H9 (cell line): ENCODE data around the gene ANKRD29. TPM values are rescaled to one million over a fixed set of nuclear protein-coding genes. Genes with fewer than 3 reads are reported as not detected.

Source experiments
- DNase-seq: peaks from one replicate; pipeline ENCODE4 v3.0.0-alpha.2; 2017
- H2AFZ ChIP-seq: one replicate; pipeline ENCODE4 v1.6.1; 2013; ENCODE audit warnings: mild to moderate bottlenecking, low read length, control low read depth, moderate library complexity
- H2AK5ac ChIP-seq: 2 replicates; pipeline ENCODE4 v1.6.1; 2013; ENCODE audit warnings: low read length, control low read depth, mixed read lengths; ENCODE audit not compliant: insufficient read length
- H2BK120ac ChIP-seq: one replicate; pipeline ENCODE4 v1.6.1; 2013; ENCODE audit warnings: low read depth, mild to moderate bottlenecking, low read length, control low read depth, inconsistent platforms; ENCODE audit not compliant: poor library complexity, severe bottlenecking
- H2BK12ac ChIP-seq: 2 replicates; pipeline ENCODE4 v1.6.1; 2013; ENCODE audit warnings: low read length, control low read depth, mixed read lengths, low read depth; ENCODE audit not compliant: insufficient read length
- H2BK15ac ChIP-seq: 2 replicates; pipeline ENCODE4 v1.6.1; 2013; ENCODE audit warnings: low read depth, low read length, control low read depth
- H2BK20ac ChIP-seq: one replicate; pipeline ENCODE4 v1.6.1; 2013; ENCODE audit warnings: low read depth, mild to moderate bottlenecking, low read length, control low read depth, inconsistent platforms; ENCODE audit not compliant: poor library complexity, severe bottlenecking
- H2BK5ac ChIP-seq: 2 replicates; pipeline ENCODE4 v1.6.1; 2013; ENCODE audit warnings: low read length, control low read depth, mixed read lengths; ENCODE audit not compliant: insufficient read length
- H3K14ac ChIP-seq: 2 replicates; pipeline ENCODE4 v1.6.1; 2013; ENCODE audit warnings: low read length, control low read depth; ENCODE audit not compliant: insufficient read depth
- H3K18ac ChIP-seq: 2 replicates; pipeline ENCODE4 v1.6.1; 2013; ENCODE audit warnings: low read depth, mild to moderate bottlenecking, mixed read lengths, low read length, control low read depth; ENCODE audit not compliant: insufficient read length
- H3K23ac ChIP-seq: 2 replicates; pipeline ENCODE4 v1.6.1; 2013; ENCODE audit warnings: low read length, control low read depth, mixed read lengths, low read depth; ENCODE audit not compliant: insufficient read length
- H3K23me2 ChIP-seq: 2 replicates; pipeline ENCODE4 v1.6.1; 2013; ENCODE audit warnings: low read depth, mild to moderate bottlenecking, mixed read lengths, low read length, control low read depth; ENCODE audit not compliant: insufficient read length, poor library complexity, severe bottlenecking
- H3K27ac ChIP-seq: 2 replicates; pipeline ENCODE4 v1.5.1; 2013; ENCODE audit warnings: low read length, control low read depth, mixed read lengths, low read depth; ENCODE audit not compliant: insufficient read length
- H3K27me3 ChIP-seq: 2 replicates; pipeline ENCODE4 v1.6.1; 2013; ENCODE audit warnings: low read length, control low read depth, inconsistent platforms; ENCODE audit not compliant: insufficient read depth
- H3K4ac ChIP-seq: 2 replicates; pipeline ENCODE4 v1.6.1; 2013; ENCODE audit warnings: low read depth, mild to moderate bottlenecking, control low read depth, inconsistent platforms, low read length, moderate library complexity
- H3K4me1 ChIP-seq: 2 replicates; pipeline ENCODE4 v1.6.1; 2013; ENCODE audit warnings: low read length, control low read depth, inconsistent platforms; ENCODE audit not compliant: insufficient read depth
- H3K4me2 ChIP-seq: 2 replicates; pipeline ENCODE4 v1.6.1; 2013; ENCODE audit warnings: low read length, control low read depth, mixed read lengths; ENCODE audit not compliant: insufficient read length, insufficient read depth
- H3K56ac ChIP-seq: 2 replicates; pipeline ENCODE4 v1.6.1; 2013; ENCODE audit warnings: low read depth, mild to moderate bottlenecking, mixed read lengths, low read length, control low read depth; ENCODE audit not compliant: insufficient read length
- H3K79me1 ChIP-seq: 2 replicates; pipeline ENCODE4 v1.6.1; 2013; ENCODE audit warnings: low read depth, mild to moderate bottlenecking, moderate library complexity, low read length, control low read depth, inconsistent platforms; ENCODE audit not compliant: insufficient read depth, poor library complexity, severe bottlenecking
- H3K79me2 ChIP-seq: 2 replicates; pipeline ENCODE4 v1.6.1; 2013; ENCODE audit warnings: low read length, control low read depth, inconsistent platforms; ENCODE audit not compliant: insufficient read depth
- H3K9ac ChIP-seq: 2 replicates; pipeline ENCODE4 v1.6.1; 2013; ENCODE audit warnings: low read length, control low read depth, mixed read lengths; ENCODE audit not compliant: insufficient read length; ENCODE audit errors: extremely low read depth
- H3K9me3 ChIP-seq: one replicate; pipeline ENCODE4 v1.6.1; 2013; ENCODE audit warnings: low read depth, low read length, inconsistent platforms; ENCODE audit not compliant: control insufficient read depth
- H3T11ph ChIP-seq: one replicate; pipeline ENCODE4 v1.6.1; 2013; ENCODE audit warnings: mild to moderate bottlenecking, low read length, control low read depth, inconsistent platforms
- H4K20me1 ChIP-seq: one replicate; pipeline ENCODE4 v1.6.1; 2013; ENCODE audit not compliant: control insufficient read depth, insufficient read length, insufficient read depth
- H4K5ac ChIP-seq: 2 replicates; pipeline ENCODE4 v1.6.1; 2013; ENCODE audit warnings: low read depth, mild to moderate bottlenecking, mixed read lengths, low read length, control low read depth; ENCODE audit not compliant: insufficient read length
- H4K8ac ChIP-seq: replicated peaks from 2 replicates; pipeline ENCODE4 v1.6.1; 2013; ENCODE audit warnings: low read length, control low read depth, mixed read lengths, low read depth; ENCODE audit not compliant: insufficient read length
- H4K91ac ChIP-seq: 2 replicates; pipeline ENCODE4 v1.6.1; 2013; ENCODE audit warnings: low read depth, mild to moderate bottlenecking, moderate library complexity, mixed read lengths, low read length, control low read depth; ENCODE audit not compliant: insufficient read length
- H3K27ac Mint-ChIP-seq, 3 experiments: 2 replicates in 2 of 3; 3 replicates in 1 of 3; pipeline ENCODE4 v1.8.0; 2020 to 2021; ENCODE audit warnings: mixed read lengths in 3 of 3, mild to moderate bottlenecking in 1 of 3, moderate library complexity in 1 of 3
- H3K27me3 Mint-ChIP-seq: 2 replicates; pipeline ENCODE4 v1.8.0; 2021; ENCODE audit warnings: low read depth, mild to moderate bottlenecking, moderate library complexity, mixed read lengths
- H3K36me3 Mint-ChIP-seq, 3 experiments: 2 replicates in 2 of 3; 3 replicates in 1 of 3; pipeline ENCODE4 v1.8.0; 2020 to 2021; ENCODE audit warnings: low read depth in 3 of 3, mixed read lengths in 3 of 3; ENCODE audit not compliant: insufficient read depth in 1 of 3
- H3K4me1 Mint-ChIP-seq, 2 experiments: 2 replicates each; pipeline ENCODE4 v1.8.0; 2020; ENCODE audit warnings: mixed read lengths in 2 of 2
- H3K4me3 Mint-ChIP-seq, 2 experiments: 2 replicates in 1 of 2; 3 replicates in 1 of 2; pipeline ENCODE4 v1.8.0; 2020 to 2021; ENCODE audit warnings: mild to moderate bottlenecking in 2 of 2, mixed read lengths in 2 of 2, moderate library complexity in 1 of 2
- H3K9me3 Mint-ChIP-seq, 2 experiments: 2 replicates in 1 of 2; 3 replicates in 1 of 2; pipeline ENCODE4 v1.8.0; 2020; ENCODE audit warnings: mild to moderate bottlenecking in 2 of 2, mixed read lengths in 2 of 2, moderate library complexity in 1 of 2
- CTCF ChIP-seq: fragments of 200-600 bp; sonication (generic); conservative IDR thresholded peaks from 3 replicates; pipeline ENCODE4 v1.8.0; 2021; ENCODE audit warnings: antibody characterized with exemption, mild to moderate bottlenecking
- WGBS: extraction: QIAGEN DNeasy Blood & Tissue Kit; methylation state at CpG from one replicate; pipeline ENCODE4 v1.1.7; 2013; ENCODE audit warnings: missing lambda C conversion rate, low lambda C conversion rate, mixed read lengths; ENCODE audit not compliant: insufficient read length; ENCODE audit errors: extremely low coverage; 5-methylcytosine and 5-hydroxymethylcytosine counted together
- total RNA-seq: library from RNA; stranded (reverse); gene quantifications from 2 replicates; pipeline ENCODE4 v1.2.1, GENCODE V29; 2021

Gene ANKRD29
- total RNA-seq, 1 experiment from 2014 or later: 2.1 TPM

GRCh38 chr18:23575309-23575651 lies 87.4 kb downstream of the ANKRD29 start:
- H2AK5ac ChIP-seq: no peak overlapping the region
- WGBS: no CpG with 5 or more reads among the region's 7 CpGs
- H3K4me3 Mint-ChIP-seq: no peak overlapping the region
- no peak overlapping the region for H3K14ac ChIP-seq
- peak overlapping the region in 1 of 3 experiments; percentile 76; a peak in 1 of 7 replicates for H3K27ac Mint-ChIP-seq
- H4K91ac ChIP-seq: no peak overlapping the region
- H3K27ac ChIP-seq: no peak overlapping the region
- no peak overlapping the region for H3K56ac ChIP-seq
- no peaks in the 10 kb centered on the region for H4K20me1 ChIP-seq
- peaks cover 4% of the 10 kb centered on the region for H3K79me1 ChIP-seq
- no peaks in the 10 kb centered on the region for H3K9me3 ChIP-seq
- H3K23me2 ChIP-seq: no peaks in the 10 kb centered on the region
- no peak for DNase-seq
- H3K4me1 Mint-ChIP-seq: peaks cover 12 to 18% of the 10 kb centered on the region in 2 experiments; a peak in 3 of 4 replicates
- TF ChIP-seq CTCF: no peak
- H3K9me3 Mint-ChIP-seq: peaks cover 0 to 2% of the 10 kb centered on the region in 2 experiments; a peak in 2 of 5 replicates
- H2BK15ac ChIP-seq: no peak overlapping the region
- no peak overlapping the region for H3K4me2 ChIP-seq
- H3K36me3 Mint-ChIP-seq: peaks cover 15 to 32% (median 22%) of the 10 kb centered on the region in 3 experiments
- no peak overlapping the region for H2AFZ ChIP-seq
- H3K27me3 Mint-ChIP-seq: no peaks in the 10 kb centered on the region
- no peak overlapping the region for H2BK12ac ChIP-seq
- no peak overlapping the region for H4K5ac ChIP-seq
- H3K9ac ChIP-seq: no peak overlapping the region
- no peak overlapping the region for H3T11ph ChIP-seq
- no peak overlapping the region for H2BK20ac ChIP-seq
- H3K4ac ChIP-seq: no peak overlapping the region
- H2BK5ac ChIP-seq: no peak overlapping the region
- no peak overlapping the region for H3K23ac ChIP-seq
- H3K27me3 ChIP-seq: no peaks in the 10 kb centered on the region
- H2BK120ac ChIP-seq: no peak overlapping the region
- H3K18ac ChIP-seq: no peak overlapping the region
- peaks cover 4% of the 10 kb centered on the region; the same call in 1 of the 2 replicates for H3K79me2 ChIP-seq
- no peak overlapping the region for H4K8ac ChIP-seq
- peaks cover 2% of the 10 kb centered on the region; the same call in 1 of the 2 replicates for H3K4me1 ChIP-seq
